ENCODE results near the gene PHF10. TPM values are rescaled to one million over a fixed set of nuclear protein-coding genes. Genes with fewer than 3 reads are reported as not detected.
A peak's percentile ranks its signal among the peaks of the same experiment; 100 is the strongest.

Gene PHF10
- total and polyA plus RNA-seq, 2 donors (not counting 1 experiment from before 2014, with no cell fraction given): 32.9 to 74.6 TPM

DNA sequence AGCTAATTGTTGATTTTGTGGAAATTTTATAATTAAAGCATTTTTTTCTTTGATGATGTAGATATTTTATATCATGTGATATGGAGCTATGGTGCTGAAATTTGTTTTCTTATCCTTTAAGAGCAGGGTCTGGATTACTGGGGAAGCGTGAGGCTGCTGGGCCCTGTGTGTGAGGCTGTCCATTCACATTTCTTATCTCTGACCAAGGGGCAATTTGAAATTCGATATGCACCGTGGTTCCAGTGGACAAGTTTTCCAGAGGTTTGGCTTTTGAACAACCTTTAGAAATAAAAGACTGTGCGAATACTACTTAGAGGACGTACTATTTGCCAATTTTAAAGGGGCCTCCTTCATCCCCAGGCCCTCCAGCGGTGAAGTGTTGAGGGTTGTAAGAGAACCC lies 30.9 kb upstream of the PHF10 start:
- H3K27me3 ChIP-seq (replicated peaks in 1 of 4; ENCODE audit: control extremely low read depth in 1 of 4, control insufficient read depth in 3 of 4, insufficient read depth in 4 of 4, low read length in 3 of 4): no peaks in the 10 kb centered on the region
- H3K4me2 ChIP-seq (replicated peaks; ENCODE audit: low read depth, low read length, poor library complexity, severe bottlenecking): no peak overlapping the region
- ChIA-PET CTCF (interaction anchor here (1.3 kb wide), 1 partner anchor 53 kb away, joined by 3 read pairs; the partner anchor contains the start of genes C6orf120 and WDR27), POLR2A (no interaction called here)
- H2AFZ ChIP-seq (ENCODE audit: insufficient read depth, low read depth, low read length, poor library complexity, severe bottlenecking): no peak overlapping the region
- Mint-ChIP-seq H3K9me3 (ENCODE audit: insufficient read depth) (no peaks in the 10 kb centered on the region), H3K4me1 (peaks cover 23% of the 10 kb centered on the region), H3K27ac (no peak overlapping the region), H3K4me3 (no peak overlapping the region), H3K27me3 (no peaks in the 10 kb centered on the region)
- peaks cover 0 to 23% of the 10 kb centered on the region in 2 experiments for H3K36me3 ChIP-seq (replicated peaks in 1 of 2; ENCODE audit: control extremely low read depth in 1 of 2, control insufficient read depth in 1 of 2, extremely low read depth in 1 of 2, insufficient read depth in 2 of 2, low read length in 1 of 2)
- ATAC-seq (ENCODE audit: low read depth) (no peak), DNase-seq (no peak)
- no peak for TF ChIP-seq EZH2 (IDR thresholded peaks at IDR 0.05; ENCODE audit: borderline replicate concordance, insufficient read depth, low read depth, low read length, poor library complexity, severe bottlenecking)
- TF ChIP-seq, protein P1, sequence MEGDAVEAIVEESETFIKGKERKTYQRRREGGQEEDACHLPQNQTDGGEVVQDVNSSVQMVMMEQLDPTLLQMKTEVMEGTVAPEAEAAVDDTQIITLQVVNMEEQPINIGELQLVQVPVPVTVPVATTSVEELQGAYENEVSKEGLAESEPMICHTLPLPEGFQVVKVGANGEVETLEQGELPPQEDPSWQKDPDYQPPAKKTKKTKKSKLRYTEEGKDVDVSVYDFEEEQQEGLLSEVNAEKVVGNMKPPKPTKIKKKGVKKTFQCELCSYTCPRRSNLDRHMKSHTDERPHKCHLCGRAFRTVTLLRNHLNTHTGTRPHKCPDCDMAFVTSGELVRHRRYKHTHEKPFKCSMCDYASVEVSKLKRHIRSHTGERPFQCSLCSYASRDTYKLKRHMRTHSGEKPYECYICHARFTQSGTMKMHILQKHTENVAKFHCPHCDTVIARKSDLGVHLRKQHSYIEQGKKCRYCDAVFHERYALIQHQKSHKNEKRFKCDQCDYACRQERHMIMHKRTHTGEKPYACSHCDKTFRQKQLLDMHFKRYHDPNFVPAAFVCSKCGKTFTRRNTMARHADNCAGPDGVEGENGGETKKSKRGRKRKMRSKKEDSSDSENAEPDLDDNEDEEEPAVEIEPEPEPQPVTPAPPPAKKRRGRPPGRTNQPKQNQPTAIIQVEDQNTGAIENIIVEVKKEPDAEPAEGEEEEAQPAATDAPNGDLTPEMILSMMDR (IDR thresholded peaks at IDR 0.05): no peak
- no peaks in the 10 kb centered on the region for H4K20me1 ChIP-seq (ENCODE audit: control insufficient read depth, insufficient read depth, low read length, poor library complexity, severe bottlenecking)
- no peak overlapping the region for H3K27ac ChIP-seq (ENCODE audit: low read length in 2 of 2)
- H3K9me3 ChIP-seq (ENCODE audit: control extremely low read depth in 1 of 3, control insufficient read depth in 2 of 3, insufficient read depth in 1 of 3, low read length in 2 of 3): no peaks in the 10 kb centered on the region
- WGBS (ENCODE audit: insufficient coverage): 97% methylated on average over 6 of the region's 6 CpGs
- intact Hi-C loops (cut with micrococcal nuclease): no loop called here
- peaks cover 14 to 19% of the 10 kb centered on the region in 2 donors for H3K4me1 ChIP-seq (ENCODE audit: control insufficient read depth in 2 of 2, insufficient read depth in 2 of 2, low read length in 2 of 2)
- no peak overlapping the region for H3K9ac ChIP-seq (ENCODE audit: low read length)
- no peak overlapping the region for H3K4me3 ChIP-seq (ENCODE audit: control extremely low read depth in 1 of 5, extremely low read depth in 1 of 5, insufficient read depth in 1 of 5, low read depth in 2 of 5, low read length in 4 of 5)
- H3K79me2 ChIP-seq (ENCODE audit: control insufficient read depth, insufficient read depth, low read length): peaks cover 11% of the 10 kb centered on the region

DNA sequence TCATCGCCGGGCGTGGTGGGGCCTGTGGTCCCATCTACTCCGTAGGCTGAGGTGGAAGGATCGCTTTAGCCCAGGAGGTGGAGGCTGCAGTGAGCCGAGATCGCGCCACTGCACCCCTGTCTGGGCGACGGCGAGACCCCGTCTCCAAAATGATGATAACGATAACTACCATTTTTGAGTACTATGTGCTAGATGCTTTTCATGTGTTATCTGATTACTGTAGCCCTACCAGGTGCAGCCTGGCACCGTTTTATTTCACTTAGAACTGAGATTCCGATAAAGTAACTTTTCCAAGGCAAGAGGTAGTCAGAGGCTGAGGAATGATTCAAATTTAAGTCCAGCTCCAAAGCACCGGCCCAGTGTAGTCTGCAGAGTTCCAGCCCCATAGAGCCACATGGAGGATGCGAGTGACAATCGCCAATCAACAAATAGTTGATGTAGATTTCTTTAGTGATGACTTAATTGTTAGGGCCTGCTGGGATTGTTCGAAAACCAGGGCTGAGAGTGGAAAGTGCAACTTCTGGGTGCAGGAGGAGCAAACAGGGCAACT lies 27.8 kb upstream of the PHF10 start:
- H3K4me1 Mint-ChIP-seq: peaks cover 27% of the 10 kb centered on the region
- no peak for TF ChIP-seq EZH2 (IDR thresholded peaks at IDR 0.05; ENCODE audit: borderline replicate concordance, insufficient read depth, low read depth, low read length, poor library complexity, severe bottlenecking)
- TF ChIP-seq, protein P1 (IDR thresholded peaks at IDR 0.05): no peak
- Histone ChIP-seq H3K4me2 (replicated peaks; ENCODE audit: low read depth, low read length, poor library complexity, severe bottlenecking) (peak overlapping the region; percentile 70), H3K4me1 (ENCODE audit: control insufficient read depth in 2 of 2, insufficient read depth in 2 of 2, low read length in 2 of 2) (peaks cover 17 to 20% of the 10 kb centered on the region in 2 donors), H3K27ac (ENCODE audit: low read length in 2 of 2) (peak overlapping the region; percentile 91 to 97), H3K9ac (ENCODE audit: low read length) (peak overlapping the region; percentile 91), H2AFZ (ENCODE audit: insufficient read depth, low read depth, low read length, poor library complexity, severe bottlenecking) (peak overlapping the region; percentile 88), H4K20me1 (ENCODE audit: control insufficient read depth, insufficient read depth, low read length, poor library complexity, severe bottlenecking) (no peaks in the 10 kb centered on the region), H3K79me2 (ENCODE audit: control insufficient read depth, insufficient read depth, low read length) (peaks cover 15% of the 10 kb centered on the region), H3K9me3 (ENCODE audit: control extremely low read depth in 1 of 3, control insufficient read depth in 2 of 3, insufficient read depth in 1 of 3, low read length in 2 of 3) (no peaks in the 10 kb centered on the region), H3K27me3 (replicated peaks in 1 of 4; ENCODE audit: control extremely low read depth in 1 of 4, control insufficient read depth in 3 of 4, insufficient read depth in 4 of 4, low read length in 3 of 4) (no peaks in the 10 kb centered on the region), H3K36me3 (replicated peaks in 1 of 2; ENCODE audit: control extremely low read depth in 1 of 2, control insufficient read depth in 1 of 2, extremely low read depth in 1 of 2, insufficient read depth in 2 of 2, low read length in 1 of 2) (peaks cover 0 to 6% of the 10 kb centered on the region in 2 experiments), H3K4me3 (ENCODE audit: control extremely low read depth in 1 of 5, extremely low read depth in 1 of 5, insufficient read depth in 1 of 5, low read depth in 2 of 5, low read length in 4 of 5) (peak overlapping the region; percentile 72 to 85 (median 79))
- intact Hi-C loops (cut with micrococcal nuclease): no loop called here
- no peaks in the 10 kb centered on the region for H3K27me3 Mint-ChIP-seq
- no peaks in the 10 kb centered on the region for H3K9me3 Mint-ChIP-seq (ENCODE audit: insufficient read depth)
- ATAC-seq (ENCODE audit: low read depth) (no peak), DNase-seq (no peak)
- peak overlapping the region; percentile 98 for H3K27ac Mint-ChIP-seq
- ChIA-PET CTCF (interaction anchor here (0.9 to 1.8 kb wide), 3 partner anchors 38 to 53 kb away, joined by 4 to 6 read pairs (median 6); partner anchors contain the start of genes C6orf120 and WDR27), POLR2A (interaction anchor here (1.0 to 2.6 kb wide), 4 partner anchors 47 to 802 kb away, joined by 4 to 20 read pairs (median 8); partner anchors contain the start of genes C6orf120, PSMB1, TBP and WDR27)
- 23% methylated on average over 11 of the region's 19 CpGs for WGBS (ENCODE audit: insufficient coverage)
- peak overlapping the region; percentile 98 for H3K4me3 Mint-ChIP-seq
